HG03378 (cell line): Measurements from ENCODE around the gene CAPN13.
"Not testable (repeated sequence)": the region's sequence is repeated elsewhere in the genome, so short reads cannot be mapped to it uniquely, and the experiment has no call there.

Experiments used
- ATAC-seq: cut with Tn5 transposase; IDR thresholded peaks from one replicate; pipeline ENCODE4 v1.9.1; 2021; ENCODE audit warnings: mild to moderate bottlenecking, moderate library complexity; ENCODE audit not compliant: unreplicated experiment

Gene CAPN13

GRCh38 chr2:30705711-30706533, 101.3 kb downstream of the CAPN13 start:
- no peak for ATAC-seq

- no peak for ATAC-seq
These were observed 102.2 kb downstream of the CAPN13 start for GRCh38 chr2:30705056-30705455.

GRCh38 chr2:30704309-30705020, 102.8 kb downstream of the CAPN13 start:
- no peak for ATAC-seq

GRCh38 chr2:30702694-30703093, 104.6 kb downstream of the CAPN13 start:
- no peak for ATAC-seq

- ATAC-seq = no peak
These were observed 105.5 kb downstream of the CAPN13 start for GRCh38 chr2:30701782-30702181.

GRCh38 chr2:30697242-30698103, 109.8 kb downstream of the CAPN13 start:
- ATAC-seq = not testable (repeated sequence)

GRCh38 chr2:30695749-30696148, 111.5 kb downstream of the CAPN13 start:
- ATAC-seq = no peak

- no peak for ATAC-seq
These were observed 112.8 kb downstream of the CAPN13 start for GRCh38 chr2:30694286-30695055.

GRCh38 chr2:30693821-30694281, 113.4 kb downstream of the CAPN13 start:
- ATAC-seq = no peak

GRCh38 chr2:30692829-30693275, 114.4 kb downstream of the CAPN13 start:
- no peak for ATAC-seq

- ATAC-seq = no peak
These were observed 115.1 kb downstream of the CAPN13 start for GRCh38 chr2:30691948-30692828.

- no peak for ATAC-seq
These were observed 115.9 kb downstream of the CAPN13 start for GRCh38 chr2:30691091-30691947.

- ATAC-seq = no peak
These were observed 117.1 kb downstream of the CAPN13 start for GRCh38 chr2:30690126-30690561.

- ATAC-seq = no peak
These were observed 117.6 kb downstream of the CAPN13 start for GRCh38 chr2:30689496-30690125.

GRCh38 chr2:30688956-30689401, 118.3 kb downstream of the CAPN13 start:
- ATAC-seq = no peak

- no peak for ATAC-seq
These were observed 120.6 kb downstream of the CAPN13 start for GRCh38 chr2:30686669-30687068.

- ATAC-seq = no peak
These were observed 121.2 kb downstream of the CAPN13 start for GRCh38 chr2:30686000-30686399.

GRCh38 chr2:30684996-30685395, 122.2 kb downstream of the CAPN13 start:
- ATAC-seq = no peak
